Kidney epithelial cell (primary cell): Measurements from ENCODE around the gene C21orf58. TPM values are rescaled to one million over a fixed set of nuclear protein-coding genes. Genes with fewer than 3 reads are reported as not detected.

Experiments
- DNase-seq: peaks from one replicate; pipeline ENCODE4 v3.0.0-alpha.2; 2010; ENCODE audit warnings: low read depth
- H3K27me3 ChIP-seq: 2 replicates; pipeline ENCODE4 v1.6.0; 2011; ENCODE audit warnings: low read length; ENCODE audit not compliant: control insufficient read depth, insufficient read depth
- H3K36me3 ChIP-seq: 2 replicates; pipeline ENCODE4 v1.5.1; 2011; ENCODE audit warnings: low read length; ENCODE audit not compliant: control insufficient read depth, insufficient read depth
- H3K4me3 ChIP-seq: 2 replicates; pipeline ENCODE4 v1.5.1; 2011; ENCODE audit warnings: low read depth, mild to moderate bottlenecking, control low read depth, low read length
- total RNA-seq: library from RNA; depleted of rRNA; stranded (reverse); fragments of >200 nt; gene quantifications from 2 replicates; pipeline ENCODE4 v1.2.3, GENCODE V29; 2015
- TF ChIP-seq, protein P1 (sequence below): IDR thresholded peaks from 2 replicates; pipeline ENCODE4 v1.5.1; 2011; ENCODE audit warnings: mild to moderate bottlenecking, moderate library complexity, low read length, control low read depth, inconsistent platforms; ENCODE audit not compliant: insufficient read depth, poor library complexity, severe bottlenecking

The C21orf58 gene
- total RNA-seq, 1 donor from 2014 or later, result 1.5 TPM

GRCh38 chr21:46284077-46284644, 39.5 kb downstream of the C21orf58 start:
- TF ChIP-seq, protein P1, sequence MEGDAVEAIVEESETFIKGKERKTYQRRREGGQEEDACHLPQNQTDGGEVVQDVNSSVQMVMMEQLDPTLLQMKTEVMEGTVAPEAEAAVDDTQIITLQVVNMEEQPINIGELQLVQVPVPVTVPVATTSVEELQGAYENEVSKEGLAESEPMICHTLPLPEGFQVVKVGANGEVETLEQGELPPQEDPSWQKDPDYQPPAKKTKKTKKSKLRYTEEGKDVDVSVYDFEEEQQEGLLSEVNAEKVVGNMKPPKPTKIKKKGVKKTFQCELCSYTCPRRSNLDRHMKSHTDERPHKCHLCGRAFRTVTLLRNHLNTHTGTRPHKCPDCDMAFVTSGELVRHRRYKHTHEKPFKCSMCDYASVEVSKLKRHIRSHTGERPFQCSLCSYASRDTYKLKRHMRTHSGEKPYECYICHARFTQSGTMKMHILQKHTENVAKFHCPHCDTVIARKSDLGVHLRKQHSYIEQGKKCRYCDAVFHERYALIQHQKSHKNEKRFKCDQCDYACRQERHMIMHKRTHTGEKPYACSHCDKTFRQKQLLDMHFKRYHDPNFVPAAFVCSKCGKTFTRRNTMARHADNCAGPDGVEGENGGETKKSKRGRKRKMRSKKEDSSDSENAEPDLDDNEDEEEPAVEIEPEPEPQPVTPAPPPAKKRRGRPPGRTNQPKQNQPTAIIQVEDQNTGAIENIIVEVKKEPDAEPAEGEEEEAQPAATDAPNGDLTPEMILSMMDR, result no peak
- no peak for DNase-seq
- H3K27me3 ChIP-seq, result no peaks in the 10 kb centered on the region
- H3K4me3 ChIP-seq, result no peak overlapping the region
- no peaks in the 10 kb centered on the region for H3K36me3 ChIP-seq

- no peak for DNase-seq
- Histone ChIP-seq H3K4me3 (no peak overlapping the region), H3K27me3 (no peaks in the 10 kb centered on the region), H3K36me3 (peaks cover 3% of the 10 kb centered on the region)
- TF ChIP-seq, protein P1, result no peak
These were observed 48.8 kb downstream of the C21orf58 start for GRCh38 chr21:46274797-46275390.

GRCh38 chr21:46273341-46273740, 50.3 kb downstream of the C21orf58 start:
- TF ChIP-seq, protein P1, result no peak
- Histone ChIP-seq H3K27me3 (no peaks in the 10 kb centered on the region), H3K36me3 (peaks cover 3% of the 10 kb centered on the region), H3K4me3 (no peak overlapping the region)
- DNase-seq, result no peak

GRCh38 chr21:46269466-46269865, 54.2 kb downstream of the C21orf58 start:
- peaks cover 3% of the 10 kb centered on the region for H3K36me3 ChIP-seq
- DNase-seq, result peak; percentile 92

DNA sequence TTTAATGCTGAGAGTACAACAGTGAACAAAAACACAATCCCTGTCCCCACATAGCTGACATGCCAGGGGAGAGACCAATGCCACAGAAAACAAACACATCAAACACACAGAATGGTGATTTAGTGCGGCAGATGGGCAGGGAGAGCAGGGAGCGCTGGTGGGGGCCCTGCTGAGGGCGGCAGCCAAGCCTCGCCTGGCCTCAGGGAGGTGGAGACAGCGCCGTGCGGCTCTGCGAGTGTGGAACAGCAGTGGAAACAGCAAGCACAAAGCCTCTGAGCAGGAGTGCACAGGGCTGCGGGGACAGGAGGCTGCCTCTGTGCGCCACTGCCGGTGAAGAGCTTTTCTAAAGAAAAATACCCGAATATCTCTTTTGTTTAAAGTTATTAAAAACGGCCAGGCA, 55.3 kb downstream of the C21orf58 start:
- TF ChIP-seq, protein P1, result no peak
- Histone ChIP-seq H3K4me3 (no peak overlapping the region), H3K27me3 (no peaks in the 10 kb centered on the region), H3K36me3 (peaks cover 3% of the 10 kb centered on the region)
- DNase-seq, result no peak

More at GRCh38 chr21:46269466-46269865, 54.2 kb downstream of the C21orf58 start:
- no peaks in the 10 kb centered on the region for H3K27me3 ChIP-seq
- TF ChIP-seq, protein P1, result no peak
- no peak overlapping the region for H3K4me3 ChIP-seq

- no peaks in the 10 kb centered on the region for H3K27me3 ChIP-seq
- H3K36me3 ChIP-seq, result peaks cover 3% of the 10 kb centered on the region
- TF ChIP-seq, protein P1, result no peak
- DNase-seq, result no peak
- H3K4me3 ChIP-seq, result no peak overlapping the region
These were observed 56.7 kb downstream of the C21orf58 start for GRCh38 chr21:46266946-46267345.
